UCSD-AML1 (cell line): Measurements from ENCODE around the gene HPN.
"Not testable (repeated sequence)": the region's sequence is repeated elsewhere in the genome, so short reads cannot be mapped to it uniquely, and the experiment has no call there.

Source experiments
- DNase-seq: peaks from one replicate; lab custom pipeline; 2025; ENCODE audit not compliant: unreplicated experiment; lab: John Stamatoyannopoulos, UW

Gene HPN

DNA sequence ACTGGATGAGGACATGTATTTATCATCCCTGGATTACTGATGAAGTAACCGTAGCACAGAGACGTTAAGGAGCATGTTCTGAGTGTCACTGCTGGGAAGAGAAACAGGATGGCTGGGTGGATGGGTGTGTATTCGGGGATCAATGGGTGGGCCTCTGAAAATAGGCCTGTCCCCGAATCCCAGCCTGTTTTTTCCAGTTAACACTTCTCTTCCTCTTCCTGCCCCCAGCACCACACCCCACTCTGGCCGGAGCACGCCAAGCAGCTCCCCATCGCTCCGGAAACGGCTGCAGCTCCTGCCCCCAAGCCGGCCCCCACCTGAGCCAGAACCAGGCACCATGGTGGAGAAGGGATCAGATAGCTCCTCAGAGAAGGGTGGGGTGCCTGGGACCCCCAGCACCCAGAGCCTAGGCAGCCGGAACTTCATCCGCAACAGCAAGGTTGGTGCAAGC is 32.6 kb upstream of the HPN start:
- DNase-seq = no peak

DNA sequence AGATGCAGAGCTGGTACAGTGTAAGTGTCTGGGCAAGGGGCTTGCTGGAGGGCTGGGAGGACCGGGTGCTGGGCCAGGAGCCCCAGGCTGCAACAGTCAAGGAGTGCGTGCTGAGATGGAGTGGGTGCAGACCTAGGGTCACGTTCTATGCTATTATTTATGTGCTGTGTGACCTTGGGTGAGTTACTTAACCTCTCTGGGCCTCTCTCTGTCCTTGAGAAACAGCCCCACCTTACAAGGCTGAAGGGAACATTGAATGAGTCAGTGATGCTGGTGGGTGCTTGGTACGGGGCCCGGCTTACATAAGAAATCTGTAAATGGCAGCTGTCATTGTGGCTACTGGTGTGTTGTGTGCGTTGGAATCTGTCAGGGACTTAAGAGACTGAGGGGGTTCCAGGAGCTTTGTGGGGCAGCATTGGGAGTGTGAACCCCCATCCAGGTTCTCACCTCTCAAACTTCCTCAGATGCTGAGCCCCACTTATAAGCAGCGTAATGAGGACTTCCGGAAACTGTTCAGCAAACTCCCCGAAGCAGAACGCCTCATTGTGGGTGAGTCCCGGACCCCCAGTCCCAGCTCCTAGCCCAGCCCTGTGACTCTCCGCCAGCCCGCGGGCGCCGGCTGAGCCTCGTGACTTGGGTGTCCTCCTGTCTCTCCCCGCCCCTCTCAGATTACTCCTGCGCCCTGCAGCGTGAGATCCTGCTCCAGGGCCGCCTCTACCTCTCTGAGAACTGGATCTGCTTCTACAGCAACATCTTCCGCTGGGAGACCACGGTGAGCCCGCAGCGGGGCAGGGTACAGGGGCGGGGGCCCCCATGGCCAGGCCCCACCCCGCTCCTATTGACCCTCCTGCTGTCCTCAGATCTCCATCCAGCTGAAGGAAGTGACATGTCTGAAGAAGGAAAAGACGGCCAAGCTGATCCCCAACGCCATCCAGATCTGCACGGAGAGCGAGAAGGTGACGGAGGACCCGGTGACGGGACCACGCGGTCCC is 31.8 kb upstream of the HPN start:
- no peak for DNase-seq

- no peak for DNase-seq
These were observed 30.3 kb upstream of the HPN start for GRCh38 chr19:35011091-35011689.

DNA sequence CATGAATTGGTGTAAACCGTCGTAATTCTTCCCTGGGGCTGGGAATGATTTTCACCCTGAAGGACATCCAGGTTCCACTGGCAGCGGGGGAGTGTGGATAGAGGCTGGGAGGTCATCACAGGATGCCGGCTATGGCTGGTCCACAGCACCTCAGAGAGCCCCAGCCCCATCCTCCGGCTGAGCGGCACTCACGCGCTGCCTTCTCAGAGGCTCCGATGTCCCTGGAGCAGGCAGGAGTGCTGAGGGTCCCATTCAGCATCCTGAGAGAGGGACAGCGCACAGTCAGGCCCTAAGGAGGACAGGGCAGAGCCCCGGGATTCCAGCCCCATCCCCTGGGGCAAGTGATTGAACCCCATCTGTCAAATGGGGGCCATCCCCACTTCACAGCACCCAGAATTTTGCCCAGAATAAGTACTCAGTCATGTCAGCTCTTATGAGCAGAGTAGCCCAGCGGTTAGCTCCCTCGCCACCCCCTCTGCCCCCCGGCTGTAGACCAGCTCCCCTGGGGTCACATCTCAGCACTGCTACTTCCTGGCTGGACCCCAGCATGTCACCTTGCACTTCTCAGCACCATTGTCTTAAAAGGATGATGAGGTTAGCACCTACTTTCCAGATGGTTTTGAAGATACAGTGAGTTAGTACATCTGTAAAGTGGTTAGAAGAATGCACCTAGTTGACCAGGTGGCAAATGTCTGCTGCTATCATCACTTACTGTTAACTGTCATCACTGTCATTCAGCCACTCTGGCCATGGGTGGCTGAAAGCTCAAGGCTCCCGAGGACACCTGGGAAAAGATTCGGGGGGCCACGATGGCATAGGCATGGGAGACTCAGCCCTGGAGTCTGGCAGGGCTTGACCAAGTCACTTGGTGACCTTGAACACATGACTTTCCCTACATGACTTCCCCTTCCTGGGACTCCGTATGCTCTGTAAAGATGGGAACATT is 29.5 kb upstream of the HPN start:
- DNase-seq = no peak

GRCh38 chr19:35013041-35013819 is 28.3 kb upstream of the HPN start:
- peak; percentile 65 for DNase-seq

DNA sequence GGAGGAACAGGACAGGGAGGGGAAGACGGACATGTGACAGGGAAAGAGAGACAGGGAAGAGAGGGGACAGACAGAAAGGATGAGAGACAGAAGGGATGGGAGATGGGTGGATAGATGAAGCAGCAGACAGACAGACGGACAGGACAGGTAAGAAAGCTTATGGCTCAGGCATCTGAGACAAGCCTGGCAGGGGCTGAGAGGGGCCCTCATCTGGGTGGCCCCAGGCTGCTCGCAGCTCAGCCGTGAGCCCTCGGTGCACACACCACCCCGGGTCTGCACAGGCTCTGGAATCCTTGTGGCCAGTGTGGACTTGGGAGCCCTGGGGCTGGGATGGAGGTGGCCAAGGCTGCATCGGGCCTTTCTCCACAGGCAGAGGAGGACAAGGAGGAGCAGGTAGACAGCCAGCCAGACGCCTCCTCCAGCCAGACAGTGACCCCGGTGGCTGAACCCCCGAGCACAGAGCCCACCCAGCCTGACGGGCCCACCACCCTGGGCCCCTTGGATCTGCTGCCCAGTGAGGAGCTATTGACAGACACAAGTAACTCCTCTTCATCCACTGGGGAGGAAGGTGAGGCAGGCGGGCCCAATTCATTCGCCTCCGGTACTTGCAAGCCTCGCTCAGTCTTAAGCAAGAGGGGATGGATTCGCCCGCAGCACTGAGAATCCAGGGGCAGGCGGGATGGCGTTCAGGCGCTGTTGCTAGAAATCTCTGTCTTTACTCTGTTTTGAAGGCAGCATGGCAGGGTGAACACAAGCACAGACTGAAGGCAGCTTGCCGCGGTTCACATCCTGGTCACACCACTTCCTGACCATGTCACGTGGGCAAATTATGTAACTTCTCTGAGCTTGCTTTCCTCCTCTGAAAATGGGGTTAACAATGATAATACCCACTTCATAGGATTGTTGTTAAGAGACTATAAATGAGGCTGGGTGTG is 27.4 kb upstream of the HPN start:
- DNase-seq = peak; percentile 53

DNA sequence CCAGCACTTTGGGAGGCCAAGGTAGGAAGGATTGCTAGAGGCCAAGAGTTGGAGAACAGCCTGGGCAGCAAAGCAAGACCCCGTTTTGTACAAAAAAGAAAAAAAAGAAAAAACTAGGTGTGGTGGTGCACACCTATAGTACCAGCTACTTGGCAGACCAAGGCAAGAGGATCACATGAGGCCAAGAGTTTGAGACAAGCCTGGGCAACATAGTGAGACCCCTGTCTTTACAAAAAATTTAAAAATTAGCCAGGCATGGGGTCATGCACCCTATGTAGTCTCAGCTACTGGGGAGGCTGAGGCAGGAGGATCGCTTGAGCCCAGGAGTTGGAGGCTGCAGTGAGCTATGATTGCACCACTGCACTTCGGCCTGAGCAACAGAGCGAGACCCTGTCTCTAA is 26.7 kb upstream of the HPN start:
- DNase-seq = not testable (repeated sequence)

- DNase-seq = no peak
These were observed 26.1 kb upstream of the HPN start for GRCh38 chr19:35015270-35015953.

DNA sequence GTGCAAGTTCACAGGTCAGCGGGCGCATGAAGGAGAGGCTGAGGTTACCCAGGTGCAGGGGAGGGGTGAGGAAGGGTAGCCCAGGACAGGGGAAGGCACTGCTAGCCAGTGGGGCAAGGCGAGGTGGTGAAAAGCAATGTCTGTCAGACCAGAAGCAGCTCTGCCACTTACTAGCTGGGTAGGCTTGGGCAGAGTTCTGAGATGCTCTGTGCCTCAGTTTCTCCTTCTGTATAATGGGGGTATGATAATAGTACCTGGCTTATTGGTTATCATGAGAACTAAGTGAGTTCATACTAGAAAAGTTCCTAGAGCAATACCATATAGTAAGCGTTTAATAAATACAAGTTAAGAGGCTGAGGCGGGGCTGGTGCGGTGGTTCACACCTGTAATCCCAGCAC is 25.6 kb upstream of the HPN start:
- DNase-seq = no peak

GRCh38 chr19:35017507-35017906 is 24.0 kb upstream of the HPN start:
- no peak for DNase-seq

- no peak for DNase-seq
These were observed 23.1 kb upstream of the HPN start for GRCh38 chr19:35018379-35018778.

- DNase-seq = no peak
These were observed 22.4 kb upstream of the HPN start for GRCh38 chr19:35019144-35019543.

- no peak for DNase-seq
These were observed 20.5 kb upstream of the HPN start for GRCh38 chr19:35021016-35021415.

DNA sequence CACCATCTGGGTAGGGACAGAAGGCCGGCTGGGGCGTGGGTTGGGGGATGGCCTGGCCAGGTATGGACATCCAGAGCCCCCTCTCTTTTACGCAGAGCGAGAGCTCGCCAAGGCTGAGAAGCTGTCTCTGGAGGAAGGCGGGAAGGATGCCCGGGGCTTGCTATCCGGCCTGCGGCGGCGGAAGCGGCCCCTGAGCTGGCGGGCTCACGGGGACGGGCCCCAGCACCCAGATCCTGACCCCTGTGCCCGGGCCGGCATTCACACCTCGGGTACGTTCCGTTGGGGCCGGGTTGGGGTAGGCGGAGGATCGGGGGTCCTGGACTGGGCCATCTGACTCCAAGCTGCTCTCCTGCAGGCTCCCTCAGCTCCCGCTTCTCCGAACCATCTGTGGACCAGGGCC is 19.9 kb upstream of the HPN start:
- DNase-seq = no peak

GRCh38 chr19:35022460-35022859 is 19.1 kb upstream of the HPN start:
- peak; percentile 43 for DNase-seq

DNA sequence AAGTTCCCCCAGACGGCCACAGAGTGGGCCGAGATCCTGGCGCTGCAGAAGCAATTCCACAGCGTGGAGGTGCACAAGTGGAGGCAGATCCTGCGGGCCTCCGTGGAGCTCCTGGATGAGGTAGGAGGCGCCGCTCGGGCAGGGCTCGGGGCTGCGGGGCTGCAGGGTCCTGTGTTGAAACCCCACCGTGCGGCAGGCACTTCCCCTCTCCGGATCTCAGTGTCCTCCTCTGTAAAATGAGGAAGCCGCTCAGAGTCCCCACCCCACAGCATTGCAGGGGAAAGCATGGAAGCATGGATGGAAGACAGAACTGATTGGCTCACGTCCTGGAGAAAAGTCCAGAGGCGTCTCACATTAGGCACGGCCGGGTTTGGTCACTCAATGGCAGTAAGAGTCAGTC is 18.1 kb upstream of the HPN start:
- no peak for DNase-seq

DNA sequence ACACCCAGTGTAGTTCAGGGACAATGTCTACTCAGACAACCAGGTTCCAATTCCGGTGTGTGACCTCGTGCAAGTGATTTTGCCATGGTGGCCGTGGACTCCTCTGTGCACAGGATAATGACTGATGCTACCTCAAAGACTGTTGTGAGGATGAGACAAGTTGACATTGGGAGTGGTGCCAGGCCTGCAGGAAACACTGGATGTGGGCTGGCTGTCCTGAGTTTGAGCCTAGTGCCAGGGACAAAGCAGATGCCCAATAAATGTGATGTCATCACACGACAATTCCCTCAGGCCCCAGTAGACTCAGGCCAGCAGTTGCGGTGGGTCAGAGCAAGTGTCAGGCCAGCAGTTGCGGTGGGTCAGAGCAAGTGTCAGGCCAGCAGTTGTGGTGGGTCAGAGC is 17.4 kb upstream of the HPN start:
- no peak for DNase-seq

- DNase-seq = no peak
These were observed 15.6 kb upstream of the HPN start for GRCh38 chr19:35025969-35026368.

GRCh38 chr19:35026418-35026817 is 15.1 kb upstream of the HPN start:
- no peak for DNase-seq
